IMR-90 (cell line): ENCODE data around the gene DHRS13. TPM values are rescaled to one million over a fixed set of nuclear protein-coding genes. Genes with fewer than 3 reads are reported as not detected.

Experiments
- ATAC-seq: fragments of 200-7000 bp; cut with Tn5 transposase; 2 replicates; pipeline ENCODE4 v1.9.1; 2020; ENCODE audit warnings: low read depth, mild to moderate bottlenecking, moderate library complexity
- BruUV-seq: library from RNA; stranded (reverse); fragments of 400-500 nt; replicated peaks from 2 replicates; lab custom pipeline; 2021; lab: Mats Ljungman, UMichigan
- CTCF ChIA-PET: fragments of 300-600 bp; formaldehyde crosslinking; extraction: SDS; loops from one replicate; lab custom pipeline; 2021; ENCODE audit warnings: antibody characterized with exemption; lab: Yijun Ruan, JAX
- POLR2A ChIA-PET: fragments of 300-600 bp; sonication (Branson Sonifier 250); formaldehyde crosslinking; loops from one replicate; lab custom pipeline; 2022; ENCODE audit warnings: antibody characterized with exemption; ENCODE audit not compliant: unreplicated experiment; lab: Charles Lee
- DNase-seq: peaks from one replicate; pipeline ENCODE4 v3.0.0; 2013
- H2AFZ ChIP-seq: replicated peaks from 2 replicates; pipeline ENCODE3; 2013; ENCODE audit warnings: low read length, mild to moderate bottlenecking; ENCODE audit not compliant: poor library complexity
- H2AK5ac ChIP-seq: 2 replicates; pipeline ENCODE4 v1.6.1; 2013; ENCODE audit warnings: low read depth, low read length, inconsistent platforms
- H2AK9ac ChIP-seq: replicated peaks from 2 replicates; pipeline ENCODE3; 2013; ENCODE audit warnings: mild to moderate bottlenecking, low read depth, low read length, moderate library complexity; ENCODE audit not compliant: poor library complexity
- H2BK120ac ChIP-seq: 2 replicates; pipeline ENCODE4 v1.6.1; 2013; ENCODE audit warnings: low read depth, low read length, inconsistent platforms
- H2BK15ac ChIP-seq: 3 replicates; pipeline ENCODE4 v1.6.1; 2013; ENCODE audit warnings: low read depth, low read length, inconsistent platforms
- H2BK20ac ChIP-seq: 2 replicates; pipeline ENCODE4 v1.6.1; 2013; ENCODE audit warnings: low read depth, mild to moderate bottlenecking, inconsistent platforms, low read length, moderate library complexity
- H2BK5ac ChIP-seq: 2 replicates; pipeline ENCODE4 v1.6.1; 2013; ENCODE audit warnings: mild to moderate bottlenecking, low read depth, low read length, inconsistent platforms; ENCODE audit not compliant: poor library complexity, severe bottlenecking
- H3K14ac ChIP-seq: replicated peaks from 2 replicates; pipeline ENCODE4 v1.6.1; 2013; ENCODE audit warnings: low read depth, low read length, inconsistent platforms
- H3K18ac ChIP-seq: 2 replicates; pipeline ENCODE4 v1.6.1; 2013; ENCODE audit warnings: low read depth, low read length, control low read depth
- H3K23ac ChIP-seq: 2 replicates; pipeline ENCODE4 v1.6.1; 2013; ENCODE audit warnings: low read depth, low read length, inconsistent platforms
- H3K27ac ChIP-seq: 2 replicates; pipeline ENCODE4 v1.5.1; 2013; ENCODE audit warnings: mild to moderate bottlenecking, control low read depth, low read length; ENCODE audit not compliant: insufficient read depth
- H3K27me3 ChIP-seq: 2 replicates; pipeline ENCODE4 v1.6.1; 2013; ENCODE audit warnings: low read length; ENCODE audit not compliant: control insufficient read depth, insufficient read depth
- H3K36me3 ChIP-seq: 2 replicates; pipeline ENCODE4 v1.6.1; 2013; ENCODE audit warnings: low read length, mixed read lengths; ENCODE audit not compliant: control insufficient read depth, insufficient read depth
- H3K4ac ChIP-seq: 2 replicates; pipeline ENCODE4 v1.6.1; 2013; ENCODE audit warnings: low read depth, low read length, inconsistent platforms
- H3K4me1 ChIP-seq: 2 replicates; pipeline ENCODE4 v1.6.1; 2013; ENCODE audit warnings: low read length, mixed read lengths; ENCODE audit not compliant: control insufficient read depth, insufficient read depth
- H3K4me2 ChIP-seq: 2 replicates; pipeline ENCODE4 v1.6.1; 2013; ENCODE audit warnings: low read depth, mild to moderate bottlenecking, control low read depth, low read length, moderate library complexity
- H3K4me3 ChIP-seq: 2 replicates; pipeline ENCODE4 v1.5.1; 2013; ENCODE audit warnings: low read depth, mild to moderate bottlenecking, control low read depth, low read length, moderate library complexity; ENCODE audit not compliant: insufficient read depth
- H3K56ac ChIP-seq: 2 replicates; pipeline ENCODE4 v1.6.1; 2013; ENCODE audit warnings: low read length, inconsistent platforms; ENCODE audit not compliant: insufficient read depth; ENCODE audit errors: extremely low read depth
- H3K79me1 ChIP-seq, 2 experiments: 2 replicates each; pipeline ENCODE4 v1.6.1; 2013; ENCODE audit warnings: low read length in 2 of 2, inconsistent platforms in 1 of 2, low read depth in 1 of 2
- H3K9ac ChIP-seq: 2 replicates; pipeline ENCODE4 v1.6.1; 2013; ENCODE audit warnings: low read depth, low read length, control low read depth
- H3K9me1 ChIP-seq: 2 replicates; pipeline ENCODE4 v1.6.1; 2013; ENCODE audit warnings: low read length, inconsistent platforms; ENCODE audit not compliant: insufficient read depth
- H3K9me3 ChIP-seq: 2 replicates; pipeline ENCODE4 v1.6.1; 2013; ENCODE audit warnings: low read length; ENCODE audit not compliant: control insufficient read depth, insufficient read depth
- H4K20me1 ChIP-seq: 2 replicates; pipeline ENCODE4 v1.6.1; 2013; ENCODE audit warnings: low read length, inconsistent platforms; ENCODE audit not compliant: insufficient read depth
- H4K5ac ChIP-seq: 2 replicates; pipeline ENCODE4 v1.6.1; 2013; ENCODE audit warnings: mild to moderate bottlenecking, low read depth, low read length, control low read depth
- H4K8ac ChIP-seq, 2 experiments: 2 replicates each; pipeline ENCODE4 v1.6.1; 2013; ENCODE audit warnings: low read depth in 2 of 2, low read length in 2 of 2, control low read depth in 1 of 2, inconsistent platforms in 1 of 2
- H4K91ac ChIP-seq: 2 replicates; pipeline ENCODE4 v1.6.1; 2013; ENCODE audit warnings: low read depth, low read length, inconsistent platforms; ENCODE audit not compliant: insufficient read depth
- CEBPB ChIP-seq: IDR thresholded peaks from 2 replicates; pipeline ENCODE4 v1.6.1; 2012; ENCODE audit warnings: low read depth, low read length, improper control_type of control experiment
- CHD1 ChIP-seq: IDR thresholded peaks from 2 replicates; pipeline ENCODE4 v1.6.1; 2012; ENCODE audit warnings: low read depth, low read length, improper control_type of control experiment
- CTCF ChIP-seq: conservative IDR thresholded peaks from 2 replicates; pipeline ENCODE4 v1.5.1; 2012; ENCODE audit warnings: mild to moderate bottlenecking, low read depth, low read length, improper control_type of control experiment
- ELK1 ChIP-seq: fragments of 150-350 bp; IDR thresholded peaks from 2 replicates; pipeline ENCODE4 v1.6.1; 2016; ENCODE audit warnings: low read depth, mild to moderate bottlenecking, low read length, moderate library complexity, borderline replicate concordance
- FOS ChIP-seq: fragments of 150-350 bp; IDR thresholded peaks from 2 replicates; pipeline ENCODE4 v1.6.1; 2016; ENCODE audit warnings: low read depth, low read length
- MAFK ChIP-seq: IDR thresholded peaks from 2 replicates; pipeline ENCODE4 v1.6.1; 2012; ENCODE audit warnings: low read depth, low read length, improper control_type of control experiment
- MAZ ChIP-seq: IDR thresholded peaks from 2 replicates; pipeline ENCODE4 v1.6.1; 2012; ENCODE audit warnings: low read depth, mild to moderate bottlenecking, low read length, improper control_type of control experiment, moderate library complexity, borderline replicate concordance
- NFE2L2 ChIP-seq: fragments of 150-350 bp; IDR thresholded peaks from 2 replicates; pipeline ENCODE4 v1.6.1; 2016; ENCODE audit warnings: low read depth, mild to moderate bottlenecking, low read length
- RAD21 ChIP-seq: IDR thresholded peaks from 2 replicates; pipeline ENCODE4 v1.6.1; 2012; ENCODE audit warnings: low read length, improper control_type of control experiment
- RCOR1 ChIP-seq: IDR thresholded peaks from 2 replicates; pipeline ENCODE4 v1.6.1; 2012; ENCODE audit warnings: mild to moderate bottlenecking, low read length, improper control_type of control experiment; ENCODE audit not compliant: insufficient replicate concordance
- RFX5 ChIP-seq: IDR thresholded peaks from 2 replicates; pipeline ENCODE4 v1.8.0; 2012; ENCODE audit warnings: low read depth, mild to moderate bottlenecking, low read length, moderate library complexity
- SMC3 ChIP-seq: fragments of 150-350 bp; IDR thresholded peaks from 2 replicates; pipeline ENCODE4 v1.6.1; 2016; ENCODE audit warnings: low read depth, mild to moderate bottlenecking, antibody characterized with exemption, low read length, moderate library complexity
- WGBS, 2 experiments: methylation state at CpG; one replicate each; pipeline versions ENCODE4 v1.1.5 to v1.1.7; 2013; ENCODE audit warnings: missing lambda C conversion rate in 2 of 2; ENCODE audit not compliant: insufficient read length in 1 of 2; ENCODE audit errors: extremely low coverage in 2 of 2; 5-methylcytosine and 5-hydroxymethylcytosine counted together
- dilution Hi-C: fragments of 300-500 bp; cut with HindIII; formaldehyde crosslinking; loops from one replicate; pipeline ENCODE4 v1.14.3; 2018; ENCODE audit warnings: low sequenced_read_pairs; ENCODE audit not compliant: unreplicated experiment
- in situ Hi-C: fragments of 300-500 bp; cut with MboI; formaldehyde crosslinking; loops from 3 replicates; pipeline ENCODE4 v1.14.3; 2019; ENCODE audit warnings: low sequenced_read_pairs, inconsistent platforms, mixed read lengths
- intact Hi-C: fragments of 100-400 bp; cut with micrococcal nuclease; formaldehyde crosslinking; loops from 2 replicates; pipeline ENCODE4 v1.10.0; 2022
- polyA plus RNA-seq, 3 experiments: library from polyadenylated mRNA; depleted of rRNA; stranded (reverse); fragments of >200 nt; gene quantifications; 2 replicates each; pipeline ENCODE4 v1.2.3, GENCODE V29; 2012; ENCODE audit warnings: low replicate concordance in 1 of 3
- total RNA-seq: library from RNA; depleted of rRNA; stranded (reverse); fragments of >200 nt; gene quantifications from 2 replicates; pipeline ENCODE4 v1.2.3, GENCODE V29; 2012
- TF ChIP-seq, protein P1 (sequence below): fragments of 150-350 bp; IDR thresholded peaks from 2 replicates; pipeline ENCODE4 v1.6.1; 2017; ENCODE audit warnings: mild to moderate bottlenecking, antibody characterized with exemption, low read length, low read depth

DHRS13 gene
- total and polyA plus RNA-seq, 2 of the 4 experiments (the other 2 are of a cell fraction): 2.7 to 3.9 TPM

DNA sequence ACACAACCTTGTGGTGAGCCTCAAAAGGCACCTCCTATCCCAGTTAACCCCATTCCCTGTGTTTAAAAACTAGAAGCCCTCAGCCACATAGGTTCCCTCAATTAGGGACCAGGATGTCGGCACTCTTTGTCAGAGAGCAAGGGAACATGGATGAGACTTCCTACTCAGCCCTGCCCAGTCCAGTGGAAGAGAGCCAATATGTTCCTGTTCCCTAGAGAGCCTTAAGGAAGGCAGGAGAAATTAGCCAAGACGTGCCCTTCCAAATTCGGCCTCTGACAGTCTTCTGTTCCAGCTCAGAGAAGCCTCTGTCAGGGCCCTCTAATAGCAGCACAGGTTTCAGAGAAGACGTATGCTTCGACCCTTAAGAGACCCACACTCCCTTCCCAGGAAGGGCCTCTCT, 14.6 kb upstream of the DHRS13 start:
- intact Hi-C loops (no loop called here), dilution Hi-C loops (no loop called here), in situ Hi-C loops (no loop called here)
- no TSS peak for BruUV-seq
- Histone ChIP-seq H2BK120ac (no peak overlapping the region), H3K9me1 (no peaks in the 10 kb centered on the region), H4K5ac (no peak overlapping the region), H3K18ac (no peak overlapping the region), H3K9me3 (no peaks in the 10 kb centered on the region), H3K56ac (no peak overlapping the region), H2AFZ (no peak overlapping the region), H3K4me3 (no peak overlapping the region), H3K4ac (no peak overlapping the region), H3K36me3 (peaks cover 59% of the 10 kb centered on the region), H3K4me1 (no peaks in the 10 kb centered on the region), H2BK5ac (no peak overlapping the region), H2BK15ac (no peak overlapping the region), H4K91ac (no peak overlapping the region), H3K23ac (no peak overlapping the region), H3K27me3 (no peaks in the 10 kb centered on the region), H3K27ac (no peak overlapping the region), H4K8ac (no peak overlapping the region), H3K14ac (no peak overlapping the region), H3K79me1 (peaks cover 45 to 55% of the 10 kb centered on the region in 2 experiments), H2AK5ac (no peak overlapping the region), H3K4me2 (no peak overlapping the region), H3K9ac (no peak overlapping the region), H2BK20ac (no peak overlapping the region), H2AK9ac (no peak overlapping the region), H4K20me1 (peaks cover 27% of the 10 kb centered on the region; the same call in 1 of the 2 replicates)
- ATAC-seq: no peak
- DNase-seq: no peak
- TF ChIP-seq RAD21 (no peak), RFX5 (no peak), NFE2L2 (no peak), MAZ (no peak), ELK1 (no peak), SMC3 (no peak), CTCF (no peak), CHD1 (no peak), FOS (no peak), RCOR1 (no peak), CEBPB (no peak), MAFK (no peak)
- TF ChIP-seq, protein P1, sequence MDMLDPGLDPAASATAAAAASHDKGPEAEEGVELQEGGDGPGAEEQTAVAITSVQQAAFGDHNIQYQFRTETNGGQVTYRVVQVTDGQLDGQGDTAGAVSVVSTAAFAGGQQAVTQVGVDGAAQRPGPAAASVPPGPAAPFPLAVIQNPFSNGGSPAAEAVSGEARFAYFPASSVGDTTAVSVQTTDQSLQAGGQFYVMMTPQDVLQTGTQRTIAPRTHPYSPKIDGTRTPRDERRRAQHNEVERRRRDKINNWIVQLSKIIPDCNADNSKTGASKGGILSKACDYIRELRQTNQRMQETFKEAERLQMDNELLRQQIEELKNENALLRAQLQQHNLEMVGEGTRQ: no peak
- POLR2A ChIA-PET: no interaction called here
- CTCF ChIA-PET: no interaction called here
- no CpG with 5 or more reads among the region's 5 CpGs for WGBS, 2 experiments
